SH-SY5Y (cell line): ENCODE results near the gene NAALADL2.

Experiments used
- GATA2 ChIP-seq: IDR thresholded peaks from 2 replicates; pipeline ENCODE4 v1.6.1; 2011; ENCODE audit warnings: mild to moderate bottlenecking, low read depth, low read length
- GATA3 ChIP-seq: IDR thresholded peaks from 2 replicates; pipeline ENCODE4 v1.6.1; 2011; ENCODE audit warnings: low read depth, mild to moderate bottlenecking, low read length, moderate library complexity

DNA sequence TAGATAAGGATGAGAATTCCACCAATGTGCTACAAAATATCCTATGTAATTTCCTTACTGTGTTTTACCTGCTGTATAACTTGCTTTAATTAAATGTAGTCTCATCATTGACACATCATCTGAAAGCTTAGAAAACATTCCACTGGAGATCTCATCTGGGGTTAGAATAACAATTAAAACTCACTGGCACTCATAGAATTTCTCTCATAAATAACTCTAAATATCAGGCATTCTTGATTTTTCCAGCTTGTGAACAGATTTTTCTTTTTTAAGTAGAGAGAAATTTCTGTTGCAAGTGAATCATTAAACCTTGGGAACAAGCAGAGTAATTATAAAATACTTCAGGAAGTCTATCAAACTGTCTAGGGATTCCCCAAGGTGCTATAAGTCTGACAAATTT is 843.8 kb downstream of the NAALADL2 start:
- TF ChIP-seq GATA2 (no peak), GATA3 (no peak)
